GM12878 (cell line): ENCODE measurements around the gene DST. TPM values are rescaled to one million over a fixed set of nuclear protein-coding genes. Genes with fewer than 3 reads are reported as not detected.

Experiments used
- ATF7 ChIP-seq: fragments of 450-650 bp; IDR thresholded peaks from 2 replicates; pipeline ENCODE4 v1.6.1; 2016; ENCODE audit warnings: low read depth, mild to moderate bottlenecking
- FOS ChIP-seq: IDR thresholded peaks from 3 replicates; pipeline ENCODE4 v1.6.1; 2011; ENCODE audit warnings: borderline replicate concordance; ENCODE audit not compliant: insufficient read length; ENCODE audit errors: extremely low read depth
- GATAD2B ChIP-seq: fragments of 450-650 bp; conservative IDR thresholded peaks from 2 replicates; pipeline ENCODE4 v1.6.1; 2017; ENCODE audit warnings: low read depth, mild to moderate bottlenecking, moderate library complexity
- JUNB ChIP-seq: IDR thresholded peaks from 2 replicates; pipeline ENCODE4 v1.6.1; 2016; ENCODE audit warnings: antibody characterized with exemption, mild to moderate bottlenecking
- KDM1A ChIP-seq: fragments of 200-600 bp; sonication (generic); IDR thresholded peaks from 2 replicates; pipeline ENCODE4 v1.6.1; 2016; ENCODE audit warnings: borderline replicate concordance
- LARP7 ChIP-seq: fragments of 450-650 bp; IDR thresholded peaks from 2 replicates; pipeline ENCODE4 v1.6.1; 2017; ENCODE audit warnings: mild to moderate bottlenecking
- MYC ChIP-seq: IDR thresholded peaks from 2 replicates; pipeline ENCODE4 v1.6.1; 2011; ENCODE audit warnings: mild to moderate bottlenecking, low read length, moderate library complexity, inconsistent platforms; ENCODE audit not compliant: insufficient read depth, insufficient replicate concordance, insufficient read length, severe bottlenecking
- PAX8 ChIP-seq: fragments of 450-650 bp; IDR thresholded peaks from 2 replicates; pipeline ENCODE4 v1.6.1; 2017; ENCODE audit warnings: mild to moderate bottlenecking, moderate library complexity
- PML ChIP-seq: IDR thresholded peaks from 2 replicates; pipeline ENCODE4 v1.6.1; 2012; ENCODE audit warnings: low read length, inconsistent platforms
- POLR2AphosphoS2 ChIP-seq: IDR thresholded peaks from 2 replicates; pipeline ENCODE4 v1.6.1; 2011; ENCODE audit warnings: low read depth, mild to moderate bottlenecking, low read length, improper control_type of control experiment, moderate library complexity
- RCOR1 ChIP-seq: conservative IDR thresholded peaks from 2 replicates; pipeline ENCODE4 v1.6.1; 2012; ENCODE audit warnings: low read depth, low read length, improper control_type of control experiment
- SMAD1 ChIP-seq: fragments of 450-650 bp; IDR thresholded peaks from 2 replicates; pipeline ENCODE4 v1.6.1; 2018; ENCODE audit warnings: mild to moderate bottlenecking, low read depth; ENCODE audit not compliant: partially characterized antibody
- SMC3 ChIP-seq: IDR thresholded peaks from 2 replicates; pipeline ENCODE4 v1.6.1; 2011; ENCODE audit warnings: low read length, improper control_type of control experiment, borderline replicate concordance
- STAT3 ChIP-seq: IDR thresholded peaks from 2 replicates; pipeline ENCODE4 v1.6.1; 2011; ENCODE audit warnings: low read depth, low read length, improper control_type of control experiment
- SUPT20H ChIP-seq: IDR thresholded peaks from 2 replicates; pipeline ENCODE4 v1.6.1; 2011; ENCODE audit warnings: low read depth, mild to moderate bottlenecking, low read length, moderate library complexity, borderline replicate concordance; ENCODE audit not compliant: control insufficient read depth
- ZNF274 ChIP-seq: IDR thresholded peaks from one replicate; pipeline ENCODE4 v1.8.0; 2011; ENCODE audit not compliant: insufficient read length, insufficient read depth
- ZNF622 ChIP-seq: fragments of 450-650 bp; IDR thresholded peaks from 2 replicates; pipeline ENCODE4 v1.6.1; 2017; ENCODE audit warnings: mild to moderate bottlenecking, inconsistent platforms
- ZZZ3 ChIP-seq: IDR thresholded peaks from 2 replicates; pipeline ENCODE4 v1.6.1; 2011; ENCODE audit warnings: low read depth; ENCODE audit not compliant: control insufficient read depth, insufficient read length
- polyA plus RNA-seq, 11 experiments: library from polyadenylated mRNA; depleted of rRNA in 4 of 11; unstranded in 6 of 11; stranded (reverse) in 5 of 11; fragments of >200 nt; fragmentation: Nextera tagmentation in 4 of 11; fragmentation: Illumina TruSeq in 1 of 11; extraction: Ambion mirVana in 4 of 11; extraction: Trizol in 1 of 11; gene quantifications; 1 replicate in 1 of 11; 2 replicates in 10 of 11; pipeline versions ENCODE4 v1.2.1 to v1.2.3, GENCODE V29; 2011 to 2016; ENCODE audit warnings: inconsistent platforms in 2 of 11, missing spikeins in 2 of 11, low read depth in 1 of 11
- total RNA-seq, 4 experiments: library from RNA; depleted of rRNA in 3 of 4; stranded (reverse); fragments of >200 nt in 3 of 4; fragmentation: Illumina TruSeq in 1 of 4; extraction: Trizol in 1 of 4; gene quantifications; 2 replicates each; pipeline versions ENCODE4 v1.2.1 to v1.2.3, GENCODE V29; 2013 to 2021
- TF ChIP-seq, protein P1 (sequence below): fragments of 450-650 bp; formaldehyde crosslinking; IDR thresholded peaks from 2 replicates; pipeline ENCODE4 v1.4.0; 2022; ENCODE audit warnings: mild to moderate bottlenecking, moderate library complexity
- TF ChIP-seq, protein P2 (sequence below), 3 experiments: IDR thresholded peaks in 2 of 3; conservative IDR thresholded peaks in 1 of 3; 2 replicates each; pipeline ENCODE4 v1.5.1; 2011; ENCODE audit warnings: low read depth in 3 of 3, low read length in 3 of 3, mild to moderate bottlenecking in 3 of 3, control low read depth in 2 of 3, moderate library complexity in 2 of 3, inconsistent platforms in 1 of 3, mixed read lengths in 1 of 3; ENCODE audit not compliant: control insufficient read depth in 2 of 3, insufficient read depth in 1 of 3; ENCODE audit errors: extremely low read depth in 1 of 3
- TF ChIP-seq, protein P3 (sequence below): IDR thresholded peaks from 2 replicates; pipeline ENCODE4 v1.6.1; 2012; ENCODE audit warnings: low read depth, low read length, improper control_type of control experiment

The DST gene
- total and polyA plus RNA-seq, 10 of the 15 experiments (the other 5 are each of a cell fraction or from before 2014, with no cell fraction given): 32.1 to 156 (median 75.0) TPM

DNA sequence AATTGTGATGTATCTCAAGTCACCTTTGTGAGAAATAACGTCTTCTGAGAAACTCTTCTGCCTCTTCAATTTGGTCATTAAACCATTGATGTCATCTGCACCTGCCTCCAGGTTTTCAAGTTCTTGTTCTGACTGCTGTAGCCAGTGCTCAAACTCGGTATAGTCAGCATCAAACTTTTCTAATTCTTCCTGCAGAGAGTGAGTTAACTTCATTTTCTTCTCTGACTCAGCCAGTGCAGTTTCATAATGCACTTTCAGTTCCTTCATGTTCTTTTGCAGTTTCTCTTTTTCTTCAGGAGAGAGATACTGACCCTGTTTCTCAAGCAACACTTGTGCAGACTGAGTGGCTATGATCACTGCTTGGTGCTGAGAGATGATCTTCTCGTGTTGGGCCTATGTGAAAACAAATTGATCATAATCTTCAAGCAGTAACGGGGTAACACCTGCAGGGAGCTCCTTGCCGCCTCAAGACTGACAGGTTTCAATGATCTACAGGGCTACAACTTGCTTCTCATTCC, 48.8 kb downstream of the DST start (continued):
- TF ChIP-seq, protein P1, sequence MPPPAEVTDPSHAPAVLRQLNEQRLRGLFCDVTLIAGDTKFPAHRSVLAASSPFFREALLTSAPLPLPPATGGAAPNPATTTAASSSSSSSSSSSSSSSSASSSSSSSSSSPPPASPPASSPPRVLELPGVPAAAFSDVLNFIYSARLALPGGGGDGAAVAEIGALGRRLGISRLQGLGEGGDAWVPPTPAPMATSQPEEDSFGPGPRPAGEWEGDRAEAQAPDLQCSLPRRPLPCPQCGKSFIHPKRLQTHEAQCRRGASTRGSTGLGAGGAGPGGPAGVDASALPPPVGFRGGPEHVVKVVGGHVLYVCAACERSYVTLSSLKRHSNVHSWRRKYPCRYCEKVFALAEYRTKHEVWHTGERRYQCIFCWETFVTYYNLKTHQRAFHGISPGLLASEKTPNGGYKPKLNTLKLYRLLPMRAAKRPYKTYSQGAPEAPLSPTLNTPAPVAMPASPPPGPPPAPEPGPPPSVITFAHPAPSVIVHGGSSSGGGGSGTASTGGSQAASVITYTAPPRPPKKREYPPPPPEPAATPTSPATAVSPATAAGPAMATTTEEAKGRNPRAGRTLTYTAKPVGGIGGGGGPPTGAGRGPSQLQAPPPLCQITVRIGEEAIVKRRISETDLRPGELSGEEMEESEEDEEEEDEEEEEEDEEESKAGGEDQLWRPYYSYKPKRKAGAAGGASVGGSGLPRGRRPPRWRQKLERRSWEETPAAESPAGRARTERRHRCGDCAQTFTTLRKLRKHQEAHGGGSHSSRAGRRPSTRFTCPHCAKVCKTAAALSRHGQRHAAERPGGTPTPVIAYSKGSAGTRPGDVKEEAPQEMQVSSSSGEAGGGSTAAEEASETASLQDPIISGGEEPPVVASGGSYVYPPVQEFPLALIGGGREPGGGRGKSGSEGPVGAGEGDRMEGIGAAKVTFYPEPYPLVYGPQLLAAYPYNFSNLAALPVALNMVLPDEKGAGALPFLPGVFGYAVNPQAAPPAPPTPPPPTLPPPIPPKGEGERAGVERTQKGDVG (CRISPR knock-in tag): no peak
- no peak; the same call in 1 of the 2 replicates for TF ChIP-seq PML
- no peak for TF ChIP-seq FOS
- TF ChIP-seq ATF7: peak; percentile 94
- TF ChIP-seq, protein P2, sequence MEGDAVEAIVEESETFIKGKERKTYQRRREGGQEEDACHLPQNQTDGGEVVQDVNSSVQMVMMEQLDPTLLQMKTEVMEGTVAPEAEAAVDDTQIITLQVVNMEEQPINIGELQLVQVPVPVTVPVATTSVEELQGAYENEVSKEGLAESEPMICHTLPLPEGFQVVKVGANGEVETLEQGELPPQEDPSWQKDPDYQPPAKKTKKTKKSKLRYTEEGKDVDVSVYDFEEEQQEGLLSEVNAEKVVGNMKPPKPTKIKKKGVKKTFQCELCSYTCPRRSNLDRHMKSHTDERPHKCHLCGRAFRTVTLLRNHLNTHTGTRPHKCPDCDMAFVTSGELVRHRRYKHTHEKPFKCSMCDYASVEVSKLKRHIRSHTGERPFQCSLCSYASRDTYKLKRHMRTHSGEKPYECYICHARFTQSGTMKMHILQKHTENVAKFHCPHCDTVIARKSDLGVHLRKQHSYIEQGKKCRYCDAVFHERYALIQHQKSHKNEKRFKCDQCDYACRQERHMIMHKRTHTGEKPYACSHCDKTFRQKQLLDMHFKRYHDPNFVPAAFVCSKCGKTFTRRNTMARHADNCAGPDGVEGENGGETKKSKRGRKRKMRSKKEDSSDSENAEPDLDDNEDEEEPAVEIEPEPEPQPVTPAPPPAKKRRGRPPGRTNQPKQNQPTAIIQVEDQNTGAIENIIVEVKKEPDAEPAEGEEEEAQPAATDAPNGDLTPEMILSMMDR (IDR thresholded peaks at IDR 0.05 in 2 of 3, conservative IDR thresholded peaks at IDR 0.05 in 1 of 3; ENCODE audit: control insufficient read depth in 2 of 3, extremely low read depth in 1 of 3, insufficient read depth in 1 of 3, low read depth in 3 of 3, low read length in 3 of 3): no peak
- TF ChIP-seq RCOR1: 0 out of 2 replicates have a peak, but pooled peaks have one; percentile 88
- TF ChIP-seq, protein P3, sequence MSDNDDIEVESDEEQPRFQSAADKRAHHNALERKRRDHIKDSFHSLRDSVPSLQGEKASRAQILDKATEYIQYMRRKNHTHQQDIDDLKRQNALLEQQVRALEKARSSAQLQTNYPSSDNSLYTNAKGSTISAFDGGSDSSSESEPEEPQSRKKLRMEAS: no peak
- no peak for TF ChIP-seq KDM1A
- no peak for TF ChIP-seq PAX8
- TF ChIP-seq SMC3: 0 out of 2 replicates have a peak, but pooled peaks have one; percentile 13
- no peak for TF ChIP-seq STAT3
- TF ChIP-seq SUPT20H: no peak
- no peak; the same call in 1 of the 2 replicates for TF ChIP-seq GATAD2B
- TF ChIP-seq MYC: no peak
- no peak for TF ChIP-seq ZNF274
- TF ChIP-seq POLR2AphosphoS2: no peak
- no peak for TF ChIP-seq LARP7
- peak; percentile 93 for TF ChIP-seq JUNB
- no peak for TF ChIP-seq SMAD1
- TF ChIP-seq ZNF622: no peak
- TF ChIP-seq ZZZ3: no peak
